GM20000 (cell line): ENCODE data around the gene SHC2.

Experiments used
- DNase-seq: peaks from one replicate; pipeline ENCODE4 v3.0.0; 2012; ENCODE audit warnings: low spot score
- TF ChIP-seq, protein P1 (sequence below): IDR thresholded peaks from 2 replicates; pipeline ENCODE4 v1.5.1; 2012; ENCODE audit warnings: mild to moderate bottlenecking, control low read depth; ENCODE audit errors: extremely low read depth, missing control alignments

Gene SHC2

DNA sequence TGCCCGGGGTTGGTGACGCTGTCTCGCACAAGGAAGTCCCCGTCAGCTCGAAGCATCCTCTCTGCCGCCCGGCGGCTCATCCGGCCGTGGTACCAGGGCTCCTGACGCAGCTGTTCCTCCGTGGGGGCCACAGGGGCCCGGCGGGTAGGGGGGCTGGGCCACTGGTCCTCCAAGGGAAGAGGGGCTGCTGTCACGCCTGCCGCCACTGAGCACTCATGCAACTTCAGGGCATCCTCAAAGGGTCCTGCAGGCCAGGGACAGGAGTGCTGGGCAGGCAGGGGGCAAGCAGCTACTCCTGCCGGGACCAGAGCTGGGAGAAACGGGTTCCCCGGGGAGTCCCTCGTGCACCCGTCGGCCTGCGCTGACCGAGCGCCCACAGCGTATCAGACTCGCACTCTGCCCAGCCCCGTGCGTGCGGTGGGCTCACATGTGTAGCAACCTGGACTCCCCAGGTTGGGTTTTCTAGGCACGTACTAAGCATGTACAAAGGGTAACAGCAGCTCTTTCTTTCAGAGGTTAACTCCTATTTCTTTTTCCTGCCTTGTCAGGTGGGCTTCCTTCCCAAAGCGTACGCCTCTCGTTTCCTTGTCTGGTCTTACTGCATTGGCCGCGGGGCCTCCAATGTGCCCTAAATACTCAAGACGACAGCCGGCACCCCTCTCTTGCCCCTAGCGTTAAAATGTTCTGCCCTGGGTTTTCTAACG lies 38.5 kb downstream of the SHC2 start:
- no peak for DNase-seq
- TF ChIP-seq, protein P1, sequence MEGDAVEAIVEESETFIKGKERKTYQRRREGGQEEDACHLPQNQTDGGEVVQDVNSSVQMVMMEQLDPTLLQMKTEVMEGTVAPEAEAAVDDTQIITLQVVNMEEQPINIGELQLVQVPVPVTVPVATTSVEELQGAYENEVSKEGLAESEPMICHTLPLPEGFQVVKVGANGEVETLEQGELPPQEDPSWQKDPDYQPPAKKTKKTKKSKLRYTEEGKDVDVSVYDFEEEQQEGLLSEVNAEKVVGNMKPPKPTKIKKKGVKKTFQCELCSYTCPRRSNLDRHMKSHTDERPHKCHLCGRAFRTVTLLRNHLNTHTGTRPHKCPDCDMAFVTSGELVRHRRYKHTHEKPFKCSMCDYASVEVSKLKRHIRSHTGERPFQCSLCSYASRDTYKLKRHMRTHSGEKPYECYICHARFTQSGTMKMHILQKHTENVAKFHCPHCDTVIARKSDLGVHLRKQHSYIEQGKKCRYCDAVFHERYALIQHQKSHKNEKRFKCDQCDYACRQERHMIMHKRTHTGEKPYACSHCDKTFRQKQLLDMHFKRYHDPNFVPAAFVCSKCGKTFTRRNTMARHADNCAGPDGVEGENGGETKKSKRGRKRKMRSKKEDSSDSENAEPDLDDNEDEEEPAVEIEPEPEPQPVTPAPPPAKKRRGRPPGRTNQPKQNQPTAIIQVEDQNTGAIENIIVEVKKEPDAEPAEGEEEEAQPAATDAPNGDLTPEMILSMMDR: no peak

DNA sequence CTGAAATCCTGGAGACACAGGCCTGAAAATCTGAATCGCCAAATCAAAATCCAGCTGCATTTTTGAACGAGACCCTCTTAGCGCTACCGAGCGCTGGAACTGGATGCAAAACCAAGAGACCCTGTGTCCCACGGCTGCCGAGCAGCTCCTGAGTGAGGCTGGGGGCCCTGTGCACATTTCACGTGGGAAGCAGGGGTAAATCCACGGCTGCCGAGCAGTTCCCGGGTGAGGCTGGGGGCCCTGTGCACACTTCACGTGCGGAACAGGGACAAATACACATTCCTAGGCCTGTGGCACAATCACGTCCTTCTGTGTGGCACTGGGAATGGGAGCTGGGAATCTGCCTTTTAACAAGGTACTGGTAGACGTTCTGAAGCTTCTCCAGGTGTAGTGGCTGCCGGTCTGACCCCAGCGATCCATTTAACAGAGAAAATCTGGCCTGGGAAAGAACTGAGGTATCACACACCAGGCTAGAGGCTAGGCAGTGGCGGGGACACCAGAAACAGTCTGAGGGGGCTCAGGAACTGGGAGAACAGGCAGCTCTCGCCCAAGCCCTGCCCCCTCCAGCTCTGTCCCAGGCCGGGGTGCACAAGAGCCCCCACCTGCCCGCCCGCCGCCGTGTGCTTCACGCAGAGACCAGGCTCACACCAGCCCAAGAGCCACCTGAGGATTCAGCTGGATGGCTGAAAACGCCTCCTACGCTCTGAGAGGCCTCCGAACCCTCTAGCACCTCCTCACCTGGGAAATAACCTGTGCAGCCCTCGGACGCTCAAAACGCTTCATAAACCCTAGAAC lies 40.9 kb downstream of the SHC2 start:
- no peak for DNase-seq
- TF ChIP-seq, protein P1: no peak

DNA sequence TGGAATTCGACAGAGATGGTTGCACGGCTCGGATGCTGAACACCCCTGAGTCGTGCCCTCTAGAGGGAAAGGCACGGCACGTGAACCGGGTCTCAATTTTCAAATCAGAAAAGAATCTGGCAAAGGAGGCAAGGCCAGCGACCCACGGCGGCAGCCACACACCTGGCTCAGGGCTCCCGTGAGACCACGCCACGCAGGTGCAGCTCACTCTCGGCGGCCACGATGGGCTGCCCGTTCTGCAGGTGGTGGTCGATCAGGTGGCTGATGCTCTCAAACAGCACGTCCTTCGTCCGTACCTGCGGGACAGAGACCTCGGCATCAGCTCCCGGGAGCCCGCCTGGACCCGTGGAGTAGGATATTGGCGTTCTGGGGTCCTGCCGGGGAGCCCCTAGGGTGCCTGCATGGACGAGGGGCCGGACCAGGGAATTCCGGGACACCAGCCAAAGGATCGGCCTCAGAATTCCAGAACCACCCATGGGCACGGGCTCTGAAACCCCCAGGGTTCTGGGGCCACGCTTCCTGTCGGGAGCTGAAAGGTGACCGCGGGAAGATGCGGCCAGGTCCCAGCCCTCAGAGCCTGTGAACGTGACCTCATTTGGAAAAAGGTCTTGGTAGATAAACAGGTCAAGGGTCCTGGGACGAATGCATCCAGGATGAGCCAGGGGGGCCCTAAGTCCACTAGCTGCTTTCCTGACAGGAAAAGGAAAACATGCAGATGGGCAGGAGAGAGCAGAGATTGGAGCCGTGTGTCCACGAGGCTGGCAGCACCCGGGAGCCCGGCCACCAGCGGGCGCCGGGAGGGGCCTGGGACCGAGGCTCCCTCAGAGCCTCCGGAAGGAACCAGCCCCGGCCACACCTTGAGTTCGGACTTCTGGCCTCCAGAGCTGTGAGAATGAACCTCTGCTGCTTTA lies 41.8 kb downstream of the SHC2 start:
- TF ChIP-seq, protein P1: no peak
- DNase-seq: no peak

DNA sequence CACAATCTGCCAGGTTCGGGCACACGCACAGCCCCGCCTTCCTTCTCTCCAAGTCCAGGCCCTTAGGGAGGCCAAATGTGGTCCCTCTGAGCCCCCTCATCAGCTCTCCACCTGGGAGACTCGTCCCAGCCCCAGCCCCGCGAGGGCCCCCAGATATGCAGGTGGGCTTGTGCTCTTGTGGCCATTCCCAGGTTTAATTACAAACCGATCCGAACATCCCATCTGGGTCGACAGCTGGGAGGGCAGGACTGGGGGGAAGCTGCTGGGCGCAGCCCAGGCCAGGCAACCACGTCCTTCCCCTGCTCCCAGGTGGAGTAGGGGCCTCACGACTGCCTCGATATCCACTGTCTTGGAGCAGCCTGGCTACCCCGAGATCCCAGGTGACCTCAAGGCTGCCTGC lies 44.4 kb downstream of the SHC2 start:
- TF ChIP-seq, protein P1: no peak
- DNase-seq: no peak

DNA sequence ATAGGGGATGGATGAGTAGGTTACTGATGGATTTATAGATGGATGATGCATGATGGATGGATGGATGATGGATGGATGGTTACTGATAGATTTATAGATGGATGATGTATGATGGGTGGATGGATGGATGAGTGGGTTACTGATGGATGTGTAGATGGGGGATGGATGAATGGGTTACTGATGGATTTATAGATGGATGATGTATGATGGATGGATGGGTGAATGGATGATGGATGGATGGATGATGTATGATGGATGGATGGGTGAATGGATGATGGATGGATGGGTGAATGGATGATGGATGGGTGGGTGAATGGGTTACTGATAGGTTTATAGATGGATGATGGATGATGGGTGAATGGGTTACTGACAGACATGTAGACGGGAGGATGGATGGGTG lies 45.5 kb downstream of the SHC2 start:
- TF ChIP-seq, protein P1: no peak
- DNase-seq: no peak

DNA sequence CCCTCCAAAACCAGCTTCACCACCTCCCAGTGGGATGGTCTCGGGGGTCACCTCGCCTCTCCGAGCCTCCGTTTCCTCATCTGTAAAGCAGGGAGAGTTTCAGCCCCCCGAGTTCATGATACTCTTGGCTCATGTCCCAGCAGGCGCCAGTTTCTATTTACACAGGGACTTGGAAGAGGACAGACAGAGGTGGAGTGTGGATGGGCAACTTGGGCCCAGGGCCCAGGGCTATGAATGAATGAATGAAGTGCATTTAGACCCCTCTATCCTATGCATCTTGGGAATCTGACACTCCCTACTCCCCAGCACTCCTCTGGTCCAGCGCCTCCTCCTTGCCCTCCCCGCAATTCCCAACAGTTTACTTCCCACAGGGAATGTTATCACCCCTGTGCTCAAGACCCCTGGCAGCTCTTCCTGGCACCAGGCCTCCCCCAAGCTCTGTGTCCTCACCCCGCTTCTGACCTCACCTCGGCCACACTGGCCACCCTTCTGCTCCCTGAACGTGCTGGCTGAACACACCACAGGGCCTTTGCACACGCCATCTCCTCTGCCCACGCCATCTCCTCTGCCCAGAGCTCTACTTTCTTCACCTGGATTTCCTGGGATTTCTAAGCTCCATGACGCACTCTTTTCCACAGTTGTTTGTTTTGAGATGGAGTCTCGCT lies 46.9 kb downstream of the SHC2 start:
- TF ChIP-seq, protein P1: no peak
- DNase-seq: no peak
